GM12878 (cell line): ENCODE measurements around the gene CREB5. TPM values are rescaled to one million over a fixed set of nuclear protein-coding genes. Genes with fewer than 3 reads are reported as not detected.
A peak's percentile ranks its signal among the peaks of the same experiment; 100 is the strongest.

Source experiments
- ATAC-seq: fragments of 200-7000 bp; cut with Tn5 transposase; 3 replicates; pipeline ENCODE4 v1.9.1; 2020; ENCODE audit warnings: mild to moderate bottlenecking, moderate library complexity
- BruUV-seq: library from RNA; stranded (reverse); fragments of 400-500 nt; replicated peaks from 2 replicates; lab custom pipeline; 2021; lab: Mats Ljungman, UMichigan
- CTCF ChIA-PET: fragments of 300-600 bp; sonication (Branson Sonifier 250); formaldehyde crosslinking; extraction: SDS; loops from one replicate; lab custom pipeline; 2021; ENCODE audit warnings: inconsistent platforms; lab: Yijun Ruan, JAX
- POLR2A ChIA-PET: fragments of 350-600 bp; formaldehyde crosslinking; extraction: SDS; loops from one replicate; lab custom pipeline; 2021; ENCODE audit warnings: inconsistent platforms; lab: Charles Lee
- RAD21 ChIA-PET: fragments of 300-600 bp; sonication (Branson Sonifier 250); formaldehyde crosslinking; loops from one replicate; lab custom pipeline; 2023; ENCODE audit warnings: antibody characterized with exemption; ENCODE audit not compliant: unreplicated experiment; lab: Charles Lee
- SMC1A ChIA-PET: fragments of 300-600 bp; sonication (Branson Sonifier 250); formaldehyde crosslinking; loops from one replicate; lab custom pipeline; 2023; ENCODE audit not compliant: unreplicated experiment, uncharacterized antibody; lab: Charles Lee
- DNase-seq: peaks from one replicate; pipeline ENCODE4 v3.0.0-alpha.2; 2011; ENCODE audit warnings: low read depth, low spot score
- FAIRE-seq: peaks from 3 replicates; lab custom pipeline; 2011; peaks lifted over from hg19 to GRCh38; lab: Jason Lieb, UNC
- H2AFZ ChIP-seq: 2 replicates; pipeline ENCODE4 v1.6.0; 2011; ENCODE audit warnings: low read depth, low read length, control low read depth; ENCODE audit not compliant: control insufficient read depth
- H3K27ac ChIP-seq: 2 replicates; pipeline ENCODE4 v1.5.1; 2011; ENCODE audit warnings: control low read depth; ENCODE audit not compliant: control insufficient read depth, insufficient read depth
- H3K27me3 ChIP-seq, 2 experiments: replicated peaks in 1 of 2; 2 replicates each; pipeline versions ENCODE4 v1.6.0 to v1.6.1; 2011; ENCODE audit warnings: low read length in 1 of 2; ENCODE audit not compliant: control insufficient read depth in 2 of 2, insufficient read depth in 2 of 2
- H3K36me3 ChIP-seq, 2 experiments: 2 replicates each; pipeline ENCODE4 v1.5.1; 2011; ENCODE audit warnings: low read length in 1 of 2; ENCODE audit not compliant: control insufficient read depth in 2 of 2, insufficient read depth in 2 of 2
- H3K4me1 ChIP-seq: 2 replicates; pipeline ENCODE4 v1.6.1; 2011; ENCODE audit warnings: mild to moderate bottlenecking, low read length, moderate library complexity, mixed read lengths; ENCODE audit not compliant: control insufficient read depth, insufficient read depth
- H3K4me2 ChIP-seq: 2 replicates; pipeline ENCODE4 v1.6.0; 2011; ENCODE audit warnings: control low read depth; ENCODE audit not compliant: control insufficient read depth, insufficient read depth
- H3K4me3 ChIP-seq: fragments of 200-600 bp; sonication (generic); 2 replicates; pipeline ENCODE4 v1.5.1; 2016
- H3K79me2 ChIP-seq: 2 replicates; pipeline ENCODE4 v1.6.0; 2011; ENCODE audit warnings: low read length; ENCODE audit not compliant: control insufficient read depth, insufficient read depth
- H3K9ac ChIP-seq: 2 replicates; pipeline ENCODE4 v1.8.0; 2011; ENCODE audit warnings: low read length, control low read depth, mixed read lengths; ENCODE audit not compliant: control insufficient read depth, insufficient read depth
- H3K9me3 ChIP-seq: replicated peaks from 3 replicates; pipeline ENCODE4 v1.5.1; 2011; ENCODE audit warnings: mild to moderate bottlenecking, low read length; ENCODE audit not compliant: control insufficient read depth, insufficient read depth
- H4K20me1 ChIP-seq: 2 replicates; pipeline ENCODE4 v1.6.0; 2011; ENCODE audit not compliant: control insufficient read depth, insufficient read depth
- MLLT1 ChIP-seq: fragments of 450-650 bp; IDR thresholded peaks from 2 replicates; pipeline ENCODE4 v1.6.1; 2016; ENCODE audit warnings: mild to moderate bottlenecking
- WGBS: methylation state at CpG from one replicate; pipeline ENCODE4 v1.1.6; 2016; ENCODE audit warnings: low lambda C conversion rate; ENCODE audit not compliant: insufficient replicate concordance, insufficient coverage; ENCODE audit errors: missing lambda C conversion rate; 5-methylcytosine and 5-hydroxymethylcytosine counted together
- in situ Hi-C: fragments of 300-500 bp; cut with MboI; formaldehyde crosslinking; loops from 9 replicates; pipeline ENCODE4 v1.14.3; 2018; ENCODE audit warnings: mixed read lengths
- intact Hi-C: fragments of 100-400 bp; cut with micrococcal nuclease; formaldehyde crosslinking; loops from one replicate; pipeline ENCODE4 v1.14.2; 2022; ENCODE audit not compliant: unreplicated experiment
- polyA plus RNA-seq, 11 experiments: library from polyadenylated mRNA; depleted of rRNA in 4 of 11; unstranded in 6 of 11; stranded (reverse) in 5 of 11; fragments of >200 nt; fragmentation: Nextera tagmentation in 4 of 11; fragmentation: Illumina TruSeq in 1 of 11; extraction: Ambion mirVana in 4 of 11; extraction: Trizol in 1 of 11; gene quantifications; 1 replicate in 1 of 11; 2 replicates in 10 of 11; pipeline versions ENCODE4 v1.2.1 to v1.2.3, GENCODE V29; 2011 to 2016; ENCODE audit warnings: inconsistent platforms in 2 of 11, missing spikeins in 2 of 11, low read depth in 1 of 11
- total RNA-seq, 4 experiments: library from RNA; depleted of rRNA in 3 of 4; stranded (reverse); fragments of >200 nt in 3 of 4; fragmentation: Illumina TruSeq in 1 of 4; extraction: Trizol in 1 of 4; gene quantifications; 2 replicates each; pipeline versions ENCODE4 v1.2.1 to v1.2.3, GENCODE V29; 2013 to 2021
- TF ChIP-seq, protein P1 (sequence below): fragments of 450-650 bp; IDR thresholded peaks from 2 replicates; pipeline ENCODE4 v1.6.1; 2017; ENCODE audit warnings: low read depth, mild to moderate bottlenecking, moderate library complexity

Gene CREB5
- total and polyA plus RNA-seq, 10 of the 15 experiments (the other 5 are each of a cell fraction or from before 2014, with no cell fraction given) = 12.9 to 74.1 (median 53.0) TPM

- CTCF ChIA-PET = interaction anchor here (0.5 to 2.6 kb wide), 8 partner anchors 14 to 1253 kb away, joined by 3 to 13 read pairs (median 4); no protein-coding TSS in a partner anchor
- no peak for FAIRE-seq
Measured at GRCh38 chr7:28700096-28700495, 287.8 kb downstream of the CREB5 start.

More at GRCh38 chr7:28700096-28700495, 287.8 kb downstream of the CREB5 start:
- Histone ChIP-seq H3K27me3 (no peaks in the 10 kb centered on the region), H3K36me3 (peaks cover 0 to 3% of the 10 kb centered on the region in 2 experiments; a peak in 1 of 4 replicates), H3K27ac (no peak overlapping the region), H4K20me1 (no peaks in the 10 kb centered on the region), H3K4me1 (peaks cover 14% of the 10 kb centered on the region), H3K4me2 (no peak overlapping the region), H3K4me3 (no peak overlapping the region), H3K9ac (no peak overlapping the region), H2AFZ (no peak overlapping the region), H3K9me3 (peaks cover 2% of the 10 kb centered on the region; the same call in 2 of the 3 replicates), H3K79me2 (no peaks in the 10 kb centered on the region)
- ATAC-seq (no peak), DNase-seq (no peak)
- no TSS peak for BruUV-seq
- TF ChIP-seq, protein P1, sequence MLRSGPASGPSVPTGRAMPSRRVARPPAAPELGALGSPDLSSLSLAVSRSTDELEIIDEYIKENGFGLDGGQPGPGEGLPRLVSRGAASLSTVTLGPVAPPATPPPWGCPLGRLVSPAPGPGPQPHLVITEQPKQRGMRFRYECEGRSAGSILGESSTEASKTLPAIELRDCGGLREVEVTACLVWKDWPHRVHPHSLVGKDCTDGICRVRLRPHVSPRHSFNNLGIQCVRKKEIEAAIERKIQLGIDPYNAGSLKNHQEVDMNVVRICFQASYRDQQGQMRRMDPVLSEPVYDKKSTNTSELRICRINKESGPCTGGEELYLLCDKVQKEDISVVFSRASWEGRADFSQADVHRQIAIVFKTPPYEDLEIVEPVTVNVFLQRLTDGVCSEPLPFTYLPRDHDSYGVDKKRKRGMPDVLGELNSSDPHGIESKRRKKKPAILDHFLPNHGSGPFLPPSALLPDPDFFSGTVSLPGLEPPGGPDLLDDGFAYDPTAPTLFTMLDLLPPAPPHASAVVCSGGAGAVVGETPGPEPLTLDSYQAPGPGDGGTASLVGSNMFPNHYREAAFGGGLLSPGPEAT = no peak
- peak; percentile 52 for TF ChIP-seq MLLT1
- intact Hi-C loops (loop anchor here (5.0 kb wide), 1 partner anchor 117 kb away; no protein-coding TSS in a partner anchor), in situ Hi-C loops (no loop called here)
- ChIA-PET RAD21 (interaction anchor here (0.7 to 4.9 kb wide), 4 partner anchors 11 to 289 kb away, joined by 3 to 36 read pairs (median 4); no protein-coding TSS in a partner anchor), POLR2A (interaction anchor here (0.6 to 1.5 kb wide), 7 partner anchors 14 to 437 kb away, joined by 3 to 10 read pairs (median 6); no protein-coding TSS in a partner anchor), SMC1A (interaction anchor here (0.9 to 5.2 kb wide), 24 partner anchors 9 to 228 kb away, joined by 3 to 32 read pairs (median 6); no protein-coding TSS in a partner anchor)
- 81% methylated on average over 7 of the region's 7 CpGs for WGBS
